GM12878 (cell line): ENCODE data around the gene STX8.

Source experiments
- MXI1 ChIP-seq: fragments of 150-350 bp; IDR thresholded peaks from 2 replicates; pipeline ENCODE4 v1.6.1; 2011; ENCODE audit warnings: low read depth, mild to moderate bottlenecking, inconsistent platforms, low read length, improper control_type of control experiment
- POLR2A ChIP-seq: IDR thresholded peaks from 2 replicates; pipeline ENCODE4 v1.6.1; 2011; ENCODE audit warnings: low read depth, mild to moderate bottlenecking, low read length
- TCF12 ChIP-seq: IDR thresholded peaks from 2 replicates; pipeline ENCODE4 v1.6.1; 2011; ENCODE audit warnings: low read depth, mild to moderate bottlenecking, low read length
- ZBTB40 ChIP-seq: fragments of 450-650 bp; IDR thresholded peaks from 2 replicates; pipeline ENCODE4 v1.6.1; 2016; ENCODE audit warnings: mild to moderate bottlenecking, moderate library complexity, borderline replicate concordance
- TF ChIP-seq, protein P1 (sequence below): fragments of 450-650 bp; IDR thresholded peaks from 2 replicates; pipeline ENCODE4 v1.6.1; 2017; ENCODE audit warnings: mild to moderate bottlenecking

DNA sequence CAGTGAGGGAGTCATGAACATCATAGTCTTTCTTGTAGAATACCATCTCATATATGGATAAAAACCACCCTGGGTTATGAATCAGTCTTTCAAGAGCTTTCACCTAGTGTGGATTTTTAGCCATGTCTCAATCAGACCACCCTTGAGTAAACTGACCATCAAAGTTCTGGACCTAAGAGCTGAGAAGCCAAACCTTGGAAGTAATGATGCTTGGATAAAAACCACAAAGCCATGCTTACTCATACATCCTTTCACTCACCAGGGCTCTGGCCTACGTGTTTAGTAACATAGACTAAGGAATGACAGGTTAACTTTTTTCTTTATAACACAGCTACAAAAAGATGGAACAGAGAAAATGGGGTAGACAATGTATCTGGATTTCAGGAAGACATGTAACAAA lies 167.2 kb downstream of the STX8 start:
- TF ChIP-seq ZBTB40 (no peak), MXI1 (no peak), POLR2A (no peak), TCF12 (no peak)
- TF ChIP-seq, protein P1, sequence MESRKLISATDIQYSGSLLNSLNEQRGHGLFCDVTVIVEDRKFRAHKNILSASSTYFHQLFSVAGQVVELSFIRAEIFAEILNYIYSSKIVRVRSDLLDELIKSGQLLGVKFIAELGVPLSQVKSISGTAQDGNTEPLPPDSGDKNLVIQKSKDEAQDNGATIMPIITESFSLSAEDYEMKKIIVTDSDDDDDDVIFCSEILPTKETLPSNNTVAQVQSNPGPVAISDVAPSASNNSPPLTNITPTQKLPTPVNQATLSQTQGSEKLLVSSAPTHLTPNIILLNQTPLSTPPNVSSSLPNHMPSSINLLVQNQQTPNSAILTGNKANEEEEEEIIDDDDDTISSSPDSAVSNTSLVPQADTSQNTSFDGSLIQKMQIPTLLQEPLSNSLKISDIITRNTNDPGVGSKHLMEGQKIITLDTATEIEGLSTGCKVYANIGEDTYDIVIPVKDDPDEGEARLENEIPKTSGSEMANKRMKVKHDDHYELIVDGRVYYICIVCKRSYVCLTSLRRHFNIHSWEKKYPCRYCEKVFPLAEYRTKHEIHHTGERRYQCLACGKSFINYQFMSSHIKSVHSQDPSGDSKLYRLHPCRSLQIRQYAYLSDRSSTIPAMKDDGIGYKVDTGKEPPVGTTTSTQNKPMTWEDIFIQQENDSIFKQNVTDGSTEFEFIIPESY: no peak
